HG03066 (cell line): ENCODE results near the gene GNAO1.

ENCODE experiments used
- ATAC-seq: cut with Tn5 transposase; IDR thresholded peaks from one replicate; pipeline ENCODE4 v1.9.1; 2021; ENCODE audit warnings: low read depth; ENCODE audit not compliant: unreplicated experiment

The GNAO1 gene

DNA sequence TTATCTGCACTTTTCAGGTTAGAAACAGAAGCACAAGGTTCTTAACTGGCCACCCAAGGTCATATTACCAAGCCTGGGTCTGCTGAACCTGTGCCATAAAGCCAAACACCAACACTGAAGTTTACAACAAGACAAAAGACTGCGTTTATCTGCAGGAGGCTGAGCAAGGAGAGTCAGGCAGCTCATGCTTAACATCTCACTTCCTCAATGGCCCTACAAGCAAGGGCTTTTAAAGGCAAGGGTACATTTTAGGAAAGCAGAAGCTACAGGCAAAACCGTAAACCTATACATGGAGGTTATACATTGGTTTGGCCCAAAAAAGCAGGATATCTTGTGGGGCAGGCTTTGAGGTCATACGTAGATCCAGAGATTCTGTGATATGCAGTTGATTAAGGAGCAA lies 91.2 kb downstream of the GNAO1 start:
- no peak for ATAC-seq

DNA sequence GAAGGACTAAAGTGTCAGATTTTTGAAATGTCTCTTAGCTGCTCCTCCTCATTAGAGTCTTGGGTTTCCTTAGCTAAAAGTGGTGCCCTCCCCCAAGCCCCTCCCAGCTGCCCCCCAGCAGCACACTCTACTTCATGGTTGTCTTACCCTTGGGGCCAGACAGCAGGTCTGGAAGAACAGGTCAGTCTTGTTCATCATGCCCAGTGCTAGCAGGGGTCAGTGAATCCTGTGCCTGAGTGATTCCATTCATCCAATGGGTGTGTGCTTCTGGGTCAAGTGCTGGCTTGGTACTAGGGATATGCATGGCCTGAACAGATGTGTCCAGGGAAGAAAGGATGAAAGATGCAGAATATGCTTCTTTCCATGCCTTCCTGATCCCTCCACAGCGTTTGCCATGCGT lies 93.2 kb downstream of the GNAO1 start:
- ATAC-seq, result no peak

DNA sequence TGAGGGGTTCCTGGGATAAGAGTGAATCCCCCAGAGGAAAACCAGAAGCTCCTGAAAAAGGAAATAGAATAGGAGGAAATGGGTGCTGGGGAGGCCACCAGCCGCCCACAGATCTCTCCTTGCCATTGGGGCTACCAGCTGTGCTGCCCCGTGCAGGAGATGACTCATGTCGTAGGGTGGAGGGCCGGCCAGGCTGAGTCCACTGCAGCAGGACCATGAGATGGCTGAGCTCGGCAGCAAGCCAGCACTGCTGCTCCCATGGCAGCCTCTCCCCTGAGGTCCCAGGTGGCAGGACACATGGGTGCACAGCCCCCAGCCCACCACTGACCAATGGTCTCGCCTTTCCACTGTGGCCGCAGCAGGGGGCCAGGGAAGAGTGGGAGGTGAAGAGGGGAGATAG lies 95.5 kb downstream of the GNAO1 start:
- no peak for ATAC-seq

DNA sequence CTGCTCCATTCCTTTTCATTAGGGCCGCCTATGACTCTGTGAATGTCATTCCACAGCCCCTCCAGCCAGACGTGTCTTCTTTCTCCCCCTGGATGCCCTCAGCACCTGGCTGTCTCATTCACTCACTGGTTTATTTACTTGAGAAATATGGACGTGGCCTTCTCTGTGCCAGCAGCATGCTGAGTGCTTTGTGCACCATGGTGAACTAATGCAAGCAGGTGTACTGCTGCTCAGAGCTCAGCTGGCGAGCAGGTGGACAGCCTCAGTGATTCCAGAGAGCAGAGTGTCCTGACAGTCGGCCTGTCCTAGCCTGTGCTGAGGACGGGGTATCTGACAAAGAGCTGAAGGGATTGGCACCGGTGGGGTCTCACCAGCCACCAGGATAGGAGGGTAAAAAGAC lies 96.7 kb downstream of the GNAO1 start:
- ATAC-seq, result no peak

DNA sequence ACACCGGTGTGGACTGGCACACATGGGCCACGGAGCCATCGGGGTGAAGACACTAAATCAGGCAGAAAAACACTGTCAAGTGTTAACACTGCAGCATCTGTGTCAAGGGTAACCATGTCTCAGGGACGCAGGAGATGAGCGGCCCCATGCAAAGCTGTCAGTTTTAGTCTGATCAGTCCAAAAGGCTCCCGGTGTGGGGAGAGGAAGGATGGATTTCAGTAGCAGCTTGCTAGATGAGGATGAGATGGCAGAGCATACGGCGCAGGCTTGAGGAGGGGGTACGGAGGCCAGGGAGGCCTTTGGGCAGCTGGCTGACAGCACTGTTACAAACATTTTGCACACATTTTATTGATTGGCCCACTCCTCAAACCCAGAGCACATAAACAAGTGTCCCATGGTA lies 98.1 kb downstream of the GNAO1 start:
- ATAC-seq, result no peak

DNA sequence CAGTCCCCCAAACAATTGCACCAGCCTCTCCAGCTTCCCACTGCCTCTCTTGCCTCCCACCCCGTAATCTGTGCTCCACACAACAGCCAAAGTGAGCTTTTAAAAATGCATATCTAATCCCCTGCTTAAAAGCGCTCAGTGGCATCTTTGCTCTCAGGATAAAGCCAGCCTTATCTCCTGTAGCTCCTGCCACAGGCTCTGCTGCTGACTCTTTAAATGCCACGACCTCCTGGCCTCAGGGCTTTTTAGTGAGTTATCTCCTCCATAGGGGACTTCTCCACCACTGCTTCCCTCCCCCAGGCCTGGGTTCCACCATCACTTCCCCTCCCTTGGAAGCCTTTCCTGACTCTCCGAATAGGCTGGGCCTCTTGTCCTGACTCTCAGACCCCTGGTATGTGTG lies 98.6 kb downstream of the GNAO1 start:
- no peak for ATAC-seq

DNA sequence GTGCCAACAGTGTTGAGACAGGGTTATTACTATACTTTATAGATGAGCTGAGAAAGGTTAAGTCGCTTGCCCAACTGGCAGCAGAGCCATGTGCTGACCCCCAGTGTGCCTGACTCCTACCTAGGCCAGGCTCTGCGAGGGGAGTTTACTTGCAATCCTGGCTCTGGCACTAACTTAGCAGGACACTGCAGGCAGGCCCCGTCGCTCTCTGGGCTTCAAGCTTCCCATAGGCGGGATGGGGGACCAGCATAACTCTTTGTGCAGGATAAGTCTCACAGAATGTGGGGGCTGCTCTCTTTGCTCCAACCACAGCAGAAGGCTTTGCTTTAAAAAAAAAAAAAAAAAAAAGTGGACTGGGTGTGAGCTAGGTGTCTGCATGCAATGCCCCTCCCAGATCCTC lies 102.7 kb downstream of the GNAO1 start:
- no peak for ATAC-seq

DNA sequence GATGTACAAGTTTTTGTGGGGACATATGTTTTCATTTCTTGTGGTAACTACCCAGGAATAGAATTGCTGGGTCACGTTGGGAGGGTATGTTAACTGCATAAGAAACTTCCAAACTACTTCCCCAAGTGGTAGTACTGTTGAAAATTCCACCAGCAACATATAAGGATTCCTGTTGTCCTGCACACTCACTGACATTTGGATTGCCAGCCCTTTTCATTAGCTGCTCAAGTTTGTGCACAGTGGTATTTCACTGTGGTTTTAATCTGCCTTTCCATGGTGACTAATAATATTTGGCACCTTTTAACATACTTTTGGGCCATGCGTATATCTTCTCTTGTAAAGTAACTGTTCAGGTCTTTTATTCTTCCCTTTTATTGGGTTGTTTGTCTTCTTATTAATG lies 103.3 kb downstream of the GNAO1 start:
- ATAC-seq, result no peak

DNA sequence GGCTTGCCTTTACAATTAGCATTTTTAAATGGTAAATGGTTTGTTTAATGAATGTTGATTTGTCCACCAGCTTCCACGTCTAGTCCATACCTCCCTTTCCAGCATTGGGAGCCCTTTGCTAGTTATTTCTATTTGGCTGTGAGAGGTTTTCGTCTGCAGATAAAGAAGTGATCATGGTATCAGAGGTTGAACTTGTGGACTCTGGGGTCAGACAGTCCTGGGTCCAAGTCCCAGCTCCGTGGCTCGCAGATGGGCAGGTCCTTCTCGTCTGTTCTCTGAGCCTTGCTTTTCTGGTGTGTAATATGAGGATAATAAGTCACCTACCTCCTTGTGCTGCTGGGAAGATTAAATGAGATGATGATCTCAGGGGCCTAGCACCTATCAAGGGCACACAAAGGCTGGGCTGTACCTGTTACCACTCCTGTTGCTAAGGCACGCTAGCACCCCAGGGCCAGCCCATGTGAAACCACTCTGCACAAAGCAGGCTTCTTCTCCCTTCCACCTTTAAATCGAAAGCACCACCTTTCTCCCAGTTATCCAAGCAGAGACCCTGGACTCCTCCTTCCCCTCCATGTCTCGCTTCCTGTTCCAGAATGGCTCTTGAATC lies 103.9 kb downstream of the GNAO1 start:
- no peak for ATAC-seq

DNA sequence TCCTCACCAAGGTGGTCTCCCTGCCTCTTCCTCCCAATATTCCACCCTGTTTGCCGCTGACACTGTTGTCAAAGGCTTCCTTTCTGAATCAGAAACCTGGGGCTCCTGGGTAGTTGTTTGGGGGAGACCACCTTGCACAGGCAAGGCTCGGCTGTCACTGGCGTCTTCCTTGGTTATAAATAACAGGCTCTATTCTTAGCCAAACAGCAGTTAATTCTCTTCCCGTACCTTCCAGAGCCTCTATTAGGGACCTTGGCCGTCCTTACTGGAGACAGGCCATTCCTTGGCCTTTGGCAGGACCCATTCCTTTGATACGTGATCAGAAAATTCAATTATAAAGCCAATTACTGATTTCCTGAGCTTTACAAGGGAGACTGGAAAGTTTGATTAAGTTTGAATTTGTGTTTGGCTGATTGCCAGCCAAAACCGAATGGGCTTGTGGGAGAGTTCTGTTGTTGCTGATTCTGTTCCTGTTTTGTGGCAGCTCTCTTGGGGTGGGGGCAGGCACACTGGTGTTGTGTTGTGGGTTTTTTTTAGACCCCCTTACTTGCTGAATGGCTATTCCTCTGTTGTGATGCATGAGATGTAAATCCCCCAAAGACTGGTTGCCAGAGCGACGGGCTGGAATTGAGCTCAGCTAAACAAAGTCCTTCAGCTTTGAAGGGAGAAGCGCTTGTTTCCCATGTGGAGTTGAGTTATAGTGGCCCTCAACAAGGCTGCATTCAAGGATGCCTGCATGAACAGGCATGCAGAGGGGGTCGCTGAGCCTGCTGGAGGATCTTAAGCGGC lies 104.6 kb downstream of the GNAO1 start:
- ATAC-seq, result no peak

DNA sequence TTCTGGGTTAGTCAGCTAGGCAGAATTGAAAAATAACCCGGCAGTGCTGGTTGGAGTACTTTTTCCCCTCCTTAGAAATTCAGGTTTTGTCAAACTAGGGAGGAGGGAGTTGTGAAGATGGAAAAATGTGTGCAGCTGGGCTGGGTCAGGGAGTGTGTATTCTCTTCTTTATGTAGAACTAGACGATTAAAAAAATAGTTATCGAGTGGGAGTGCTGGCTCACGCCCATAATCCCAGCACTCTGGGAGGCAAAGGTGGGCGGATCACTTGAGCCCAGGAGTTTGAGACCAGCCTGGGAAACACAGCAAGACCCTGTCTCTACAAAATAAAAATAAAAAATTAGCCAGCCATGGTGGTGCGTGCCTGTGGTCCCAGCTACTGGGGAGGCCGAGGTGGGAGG lies 106.4 kb downstream of the GNAO1 start:
- no peak for ATAC-seq

DNA sequence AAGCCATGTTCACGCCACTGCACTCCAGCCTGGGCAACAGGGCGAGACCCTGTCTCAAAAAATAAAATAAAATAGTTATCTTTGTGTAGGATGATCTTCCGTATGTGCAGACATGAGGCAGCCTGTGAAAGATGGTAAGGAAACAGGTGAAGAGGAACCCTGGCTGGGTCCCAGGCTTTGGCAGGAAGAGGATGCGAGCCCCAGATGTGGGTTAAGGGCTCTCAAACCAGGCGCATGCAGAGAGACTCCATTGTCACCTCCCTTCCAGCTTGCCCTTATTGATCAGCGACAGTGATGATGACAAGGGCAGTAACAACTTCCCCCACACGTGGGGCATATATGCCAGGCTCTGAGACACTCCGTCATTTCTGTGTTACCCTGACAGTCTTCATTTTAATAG lies 106.8 kb downstream of the GNAO1 start:
- no peak for ATAC-seq

DNA sequence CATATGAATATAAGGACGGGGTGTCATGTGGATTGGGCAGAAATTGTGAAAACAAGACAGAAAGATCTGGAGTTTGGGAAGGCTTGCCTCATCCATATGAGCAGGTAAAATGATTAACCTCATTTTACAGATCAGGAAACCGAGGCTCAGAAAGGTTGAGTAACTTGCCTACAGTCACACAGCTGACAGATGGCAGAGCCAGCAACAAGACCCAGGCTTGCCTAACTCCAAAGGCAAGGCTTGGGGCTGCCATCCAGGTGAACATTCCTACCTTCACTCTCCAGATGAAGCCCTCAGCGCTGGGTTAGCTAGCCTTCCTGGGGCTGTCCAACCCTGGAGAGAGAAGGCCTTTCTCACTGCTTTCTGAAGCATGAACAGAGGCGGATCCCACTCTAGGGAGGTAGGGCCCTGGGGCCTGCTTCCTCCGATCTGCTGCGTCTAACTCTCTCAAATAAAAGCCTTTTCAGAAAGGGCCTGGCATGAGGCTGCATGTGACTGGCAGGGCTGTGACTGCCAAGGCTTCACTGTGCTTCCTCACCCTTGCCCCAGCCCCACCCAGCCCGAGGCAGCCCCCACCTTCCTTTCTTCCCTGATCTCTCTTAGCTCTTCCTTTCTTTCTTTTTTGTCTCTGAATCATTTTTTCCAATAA lies 107.8 kb downstream of the GNAO1 start:
- ATAC-seq, result no peak

DNA sequence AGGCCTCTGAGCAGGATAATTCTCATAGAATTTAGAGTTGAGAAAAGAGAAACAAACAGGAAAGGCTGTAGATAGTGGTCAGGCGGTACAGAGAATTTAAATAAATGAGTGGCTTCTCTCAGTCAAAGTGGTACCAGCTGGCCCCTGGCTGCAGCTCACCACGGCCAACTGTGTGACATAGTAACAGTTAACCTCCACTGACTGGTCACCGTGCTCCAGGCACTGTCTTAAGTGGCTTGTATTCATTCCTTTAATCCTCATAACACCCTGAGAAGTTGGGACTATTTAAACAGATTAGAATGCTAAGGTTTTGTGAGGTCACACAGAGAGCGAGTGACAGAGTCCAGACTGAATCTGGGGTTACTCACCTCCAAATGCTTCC lies 108.9 kb downstream of the GNAO1 start:
- no peak for ATAC-seq

DNA sequence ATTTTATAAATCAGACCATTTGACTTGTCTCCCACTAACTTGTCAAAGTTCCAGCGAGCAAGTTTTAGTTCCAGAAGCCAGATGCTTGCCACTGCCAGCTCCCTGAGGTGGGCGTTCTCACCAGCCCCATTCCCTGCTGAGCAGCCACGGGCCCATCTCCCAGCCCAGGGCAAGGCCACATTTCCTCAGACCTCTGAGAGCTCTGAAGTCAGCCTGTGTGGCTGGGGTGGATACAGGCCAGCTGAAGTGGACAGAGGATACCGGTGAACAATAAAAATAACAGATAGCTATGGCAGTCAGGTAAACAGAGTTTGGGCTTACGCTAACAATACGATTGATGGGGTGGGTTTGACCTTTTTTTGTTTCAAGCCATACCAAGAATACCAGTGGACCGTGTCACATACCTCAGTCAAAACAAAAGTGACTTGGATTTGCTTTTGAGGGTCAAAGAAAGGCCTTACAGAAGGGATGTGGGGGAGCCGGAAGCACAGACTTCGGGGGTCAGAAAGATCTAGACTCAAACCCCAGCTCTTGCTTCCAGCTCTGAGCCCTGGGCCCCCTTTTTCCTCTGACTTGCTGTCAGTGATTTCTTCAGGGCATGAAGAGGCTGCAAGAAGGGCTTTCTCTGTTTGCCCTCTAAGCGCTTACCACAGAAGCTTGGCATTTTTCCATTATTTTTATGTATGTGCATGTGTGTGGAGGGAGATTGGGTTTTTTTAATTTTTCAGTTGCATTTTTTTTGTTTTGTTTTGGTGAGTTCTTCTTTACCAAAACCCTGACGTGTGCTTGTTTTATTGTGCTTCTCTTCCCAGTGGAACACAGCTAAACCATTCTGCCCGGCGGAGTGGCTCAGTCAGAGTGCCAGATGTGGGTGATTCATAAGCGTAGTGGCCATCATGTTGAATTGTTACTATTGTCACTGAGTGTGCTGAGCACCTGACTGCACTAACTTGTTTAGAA lies 109.9 kb downstream of the GNAO1 start:
- ATAC-seq, result no peak

DNA sequence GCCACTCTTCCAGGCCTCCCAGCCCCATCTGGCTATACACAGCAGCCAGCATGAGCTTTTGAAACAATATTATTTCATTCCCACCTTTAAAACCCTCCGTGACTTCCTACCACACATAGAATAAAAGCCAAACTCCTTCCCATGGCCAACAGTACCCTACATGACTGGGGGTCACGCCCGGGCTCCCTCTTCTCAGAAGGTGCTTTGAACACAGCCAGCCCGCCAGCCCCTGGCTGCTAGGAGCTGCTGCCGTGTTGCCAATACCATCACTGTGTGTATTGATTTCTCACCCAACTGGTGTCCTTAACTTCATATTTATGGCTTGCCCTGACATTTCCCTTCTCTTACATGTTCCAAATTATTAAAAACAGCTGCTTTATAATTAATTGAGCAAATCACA lies 111.2 kb downstream of the GNAO1 start:
- ATAC-seq, result no peak

DNA sequence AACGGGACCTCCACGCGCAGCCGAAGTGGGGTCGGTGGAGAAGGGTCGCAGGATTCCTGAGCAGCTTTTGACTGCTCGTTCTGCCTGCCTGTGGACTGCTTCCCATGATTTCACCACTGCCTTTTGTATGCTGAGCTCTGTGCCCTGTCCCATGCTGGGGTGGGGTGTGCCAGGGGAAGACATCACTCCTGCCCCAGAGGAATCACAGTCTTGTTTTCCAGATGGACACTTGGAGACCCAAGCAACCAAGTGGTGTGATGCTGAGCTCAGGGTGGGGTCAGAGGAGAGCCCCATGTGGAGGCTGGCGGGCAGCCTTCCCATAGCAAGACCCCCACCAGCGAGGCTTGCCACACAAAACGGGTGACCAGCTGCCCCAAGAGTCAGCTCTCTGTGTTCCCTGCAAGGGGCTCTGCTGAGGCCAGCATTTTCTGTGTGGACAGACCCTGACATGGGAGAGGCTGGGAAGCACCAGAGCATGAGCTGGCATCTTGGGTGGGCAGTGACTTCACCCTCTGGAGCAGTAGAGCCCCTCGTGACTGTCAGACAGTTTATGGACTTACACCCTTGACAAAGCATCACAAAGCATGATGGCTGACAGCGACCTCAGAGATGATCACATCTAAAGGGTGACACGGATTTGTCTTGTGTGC lies 111.9 kb downstream of the GNAO1 start:
- no peak for ATAC-seq

DNA sequence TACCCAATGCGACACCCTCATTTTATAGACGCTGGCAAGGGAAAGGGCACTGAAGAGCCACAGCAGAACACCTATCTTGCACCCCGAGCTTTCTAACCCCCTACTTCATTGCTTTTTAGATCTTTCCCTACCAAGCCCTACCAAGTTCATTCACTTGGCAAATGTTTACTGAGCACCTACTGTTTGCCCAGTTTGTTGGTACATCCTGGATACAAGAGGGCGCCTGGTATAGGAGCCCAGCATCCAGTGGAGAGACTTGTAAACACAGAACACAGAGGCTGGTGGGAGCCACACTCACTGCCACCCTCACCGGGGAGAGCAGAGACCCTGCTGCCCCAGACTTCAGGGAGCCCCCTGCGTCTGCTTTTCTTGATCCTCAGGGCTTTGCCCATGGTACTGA lies 112.6 kb downstream of the GNAO1 start:
- ATAC-seq, result no peak

DNA sequence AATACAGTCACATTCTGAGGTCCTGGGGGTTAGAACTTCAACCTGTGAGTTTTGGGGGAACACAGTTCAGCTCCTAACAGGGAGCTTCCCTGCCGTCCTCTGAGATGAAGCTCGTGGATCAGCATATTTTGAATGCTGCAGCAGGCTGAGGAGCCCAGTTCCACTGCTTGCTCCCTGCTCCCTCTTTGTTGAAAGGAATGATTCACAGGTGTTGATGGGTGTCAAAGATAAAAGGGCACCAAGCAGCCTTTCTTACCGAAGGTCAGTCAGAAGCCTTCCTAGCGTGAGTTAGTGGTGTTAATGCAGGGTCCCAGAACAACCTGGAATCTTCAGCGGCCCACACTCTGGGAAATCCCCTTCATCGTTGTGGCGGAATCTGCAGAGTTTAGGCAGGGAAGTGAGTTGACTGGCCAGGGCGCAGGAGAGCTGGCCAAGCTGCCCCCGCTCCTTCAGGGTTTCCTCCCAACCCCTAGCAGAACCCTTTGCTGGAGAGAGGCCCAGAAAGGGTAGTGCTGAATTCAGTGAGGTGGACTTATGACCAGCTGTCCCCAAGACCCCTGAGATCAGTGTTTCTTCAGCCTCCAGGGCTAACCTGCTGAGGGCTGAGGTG lies 114.8 kb downstream of the GNAO1 start:
- ATAC-seq, result no peak
